ENCODE results near the gene EPB41L1. TPM values are rescaled to one million over a fixed set of nuclear protein-coding genes. Genes with fewer than 3 reads are reported as not detected.

The EPB41L1 gene
- total and polyA plus RNA-seq, 2 donors from 2014 or later: 53.2 to 230 TPM

DNA sequence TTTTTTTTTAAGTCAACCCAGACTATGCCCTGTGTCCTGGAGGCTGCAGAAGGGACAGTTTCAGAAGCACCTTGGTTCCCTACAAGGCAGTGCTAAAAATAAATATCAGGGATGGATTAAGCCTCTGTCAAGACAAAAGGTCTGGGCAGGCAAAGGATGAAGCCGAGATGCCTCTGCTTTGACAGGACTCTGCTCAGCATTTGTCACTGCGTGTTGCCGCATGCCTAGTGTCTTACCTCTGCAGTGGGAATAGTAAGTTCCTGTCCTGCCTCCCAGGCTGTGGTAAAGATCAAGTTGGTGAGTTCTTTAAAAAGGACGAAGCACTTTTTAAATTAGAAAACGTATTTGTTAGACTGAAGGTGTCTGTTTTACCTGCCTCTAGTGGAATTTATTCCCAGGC, 96.9 kb downstream of the EPB41L1 start:
- Histone ChIP-seq H3K27ac (ENCODE audit: low read depth in 2 of 2, low read length in 2 of 2) (no peak overlapping the region), H3K4me3 (ENCODE audit: low read length in 3 of 3) (no peak overlapping the region), H3K9ac (ENCODE audit: low read length in 3 of 3) (no peak overlapping the region), H3K36me3 (ENCODE audit: control insufficient read depth in 2 of 3, insufficient read depth in 3 of 3, low read length in 3 of 3) (peaks cover 2 to 29% (median 13%) of the 10 kb centered on the region in 3 donors), H3K4me1 (ENCODE audit: control insufficient read depth in 2 of 3, insufficient read depth in 2 of 3, low read depth in 1 of 3, low read length in 3 of 3) (no peaks in the 10 kb centered on the region), H3K9me3 (ENCODE audit: control insufficient read depth in 2 of 3, insufficient read depth in 1 of 3, low read length in 3 of 3) (no peaks in the 10 kb centered on the region), H3K27me3 (ENCODE audit: control insufficient read depth, insufficient read depth, low read length) (no peaks in the 10 kb centered on the region)
- intact Hi-C loops (cut with DNase I): no loop called here
- TF ChIP-seq, protein P1, sequence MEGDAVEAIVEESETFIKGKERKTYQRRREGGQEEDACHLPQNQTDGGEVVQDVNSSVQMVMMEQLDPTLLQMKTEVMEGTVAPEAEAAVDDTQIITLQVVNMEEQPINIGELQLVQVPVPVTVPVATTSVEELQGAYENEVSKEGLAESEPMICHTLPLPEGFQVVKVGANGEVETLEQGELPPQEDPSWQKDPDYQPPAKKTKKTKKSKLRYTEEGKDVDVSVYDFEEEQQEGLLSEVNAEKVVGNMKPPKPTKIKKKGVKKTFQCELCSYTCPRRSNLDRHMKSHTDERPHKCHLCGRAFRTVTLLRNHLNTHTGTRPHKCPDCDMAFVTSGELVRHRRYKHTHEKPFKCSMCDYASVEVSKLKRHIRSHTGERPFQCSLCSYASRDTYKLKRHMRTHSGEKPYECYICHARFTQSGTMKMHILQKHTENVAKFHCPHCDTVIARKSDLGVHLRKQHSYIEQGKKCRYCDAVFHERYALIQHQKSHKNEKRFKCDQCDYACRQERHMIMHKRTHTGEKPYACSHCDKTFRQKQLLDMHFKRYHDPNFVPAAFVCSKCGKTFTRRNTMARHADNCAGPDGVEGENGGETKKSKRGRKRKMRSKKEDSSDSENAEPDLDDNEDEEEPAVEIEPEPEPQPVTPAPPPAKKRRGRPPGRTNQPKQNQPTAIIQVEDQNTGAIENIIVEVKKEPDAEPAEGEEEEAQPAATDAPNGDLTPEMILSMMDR (IDR thresholded peaks at IDR 0.05; ENCODE audit: borderline replicate concordance, extremely low read depth, insufficient read depth): no peak
- FAIRE-seq (no peak), DNase-seq (no peak)

DNA sequence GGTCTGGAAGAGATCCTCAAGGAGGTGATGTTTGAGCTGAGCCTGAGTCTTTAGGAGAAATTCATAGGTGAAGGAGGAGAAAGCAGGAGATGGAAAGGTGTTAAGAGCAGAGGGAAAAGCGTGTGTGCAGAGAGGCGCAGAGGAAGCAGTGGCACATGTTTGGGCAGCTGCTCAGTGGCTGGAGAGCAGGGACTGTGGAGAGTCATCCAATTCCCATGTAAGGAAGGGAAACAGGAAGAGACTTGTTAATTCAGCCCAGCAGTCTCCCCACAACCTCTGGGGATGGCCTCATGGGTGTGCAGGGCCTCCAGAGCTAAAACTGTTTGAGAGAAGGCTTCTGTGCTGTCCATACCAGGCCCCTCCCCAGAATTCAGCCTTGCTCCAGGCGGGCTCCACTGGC, 98.0 kb downstream of the EPB41L1 start:
- no peak overlapping the region for H3K4me3 ChIP-seq (ENCODE audit: low read length in 3 of 3)
- no peak for FAIRE-seq
- H3K27me3 ChIP-seq (ENCODE audit: control insufficient read depth, insufficient read depth, low read length): no peaks in the 10 kb centered on the region
- H3K36me3 ChIP-seq (ENCODE audit: control insufficient read depth in 2 of 3, insufficient read depth in 3 of 3, low read length in 3 of 3): peaks cover 2 to 30% (median 3%) of the 10 kb centered on the region in 3 donors
- no peaks in the 10 kb centered on the region for H3K9me3 ChIP-seq (ENCODE audit: control insufficient read depth in 2 of 3, insufficient read depth in 1 of 3, low read length in 3 of 3)
- intact Hi-C loops (cut with DNase I): no loop called here
- no peak overlapping the region for H3K9ac ChIP-seq (ENCODE audit: low read length in 3 of 3)
- no peak overlapping the region for H3K27ac ChIP-seq (ENCODE audit: low read depth in 2 of 2, low read length in 2 of 2)
- DNase-seq: no peak
- no peaks in the 10 kb centered on the region for H3K4me1 ChIP-seq (ENCODE audit: control insufficient read depth in 2 of 3, insufficient read depth in 2 of 3, low read depth in 1 of 3, low read length in 3 of 3)
- TF ChIP-seq, protein P1 (IDR thresholded peaks at IDR 0.05; ENCODE audit: borderline replicate concordance, extremely low read depth, insufficient read depth): no peak

DNA sequence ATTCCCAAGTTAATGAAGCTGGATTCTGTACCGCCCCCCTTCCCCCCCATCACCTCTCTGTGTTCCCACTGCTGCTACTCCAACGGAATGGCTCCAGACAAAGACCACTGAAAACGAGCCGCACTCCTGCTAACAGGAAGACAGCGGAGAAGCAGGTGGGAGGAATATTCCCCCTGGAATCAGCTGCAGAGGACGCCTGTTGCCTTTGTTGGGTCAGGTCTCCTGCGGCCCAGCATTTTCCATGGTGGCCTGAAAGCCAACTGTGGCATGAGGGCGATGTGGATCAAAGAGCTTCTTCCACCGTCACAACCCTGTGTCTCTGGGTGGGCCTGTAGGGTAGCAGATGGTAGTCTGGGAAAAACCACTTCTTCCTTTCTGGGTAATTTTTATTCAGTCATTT, 98.5 kb downstream of the EPB41L1 start:
- H3K4me3 ChIP-seq (ENCODE audit: low read length in 3 of 3): no peak overlapping the region
- H3K4me1 ChIP-seq (ENCODE audit: control insufficient read depth in 2 of 3, insufficient read depth in 2 of 3, low read depth in 1 of 3, low read length in 3 of 3): no peaks in the 10 kb centered on the region
- no peak for DNase-seq
- TF ChIP-seq, protein P1 (IDR thresholded peaks at IDR 0.05; ENCODE audit: borderline replicate concordance, extremely low read depth, insufficient read depth): no peak
- no peaks in the 10 kb centered on the region for H3K27me3 ChIP-seq (ENCODE audit: control insufficient read depth, insufficient read depth, low read length)
- H3K9ac ChIP-seq (ENCODE audit: low read length in 3 of 3): no peak overlapping the region
- intact Hi-C loops (cut with DNase I): no loop called here
- FAIRE-seq: no peak
- H3K36me3 ChIP-seq (ENCODE audit: control insufficient read depth in 2 of 3, insufficient read depth in 3 of 3, low read length in 3 of 3): peaks cover 0 to 28% (median 2%) of the 10 kb centered on the region in 3 donors
- no peaks in the 10 kb centered on the region for H3K9me3 ChIP-seq (ENCODE audit: control insufficient read depth in 2 of 3, insufficient read depth in 1 of 3, low read length in 3 of 3)
- H3K27ac ChIP-seq (ENCODE audit: low read depth in 2 of 2, low read length in 2 of 2): no peak overlapping the region

DNA sequence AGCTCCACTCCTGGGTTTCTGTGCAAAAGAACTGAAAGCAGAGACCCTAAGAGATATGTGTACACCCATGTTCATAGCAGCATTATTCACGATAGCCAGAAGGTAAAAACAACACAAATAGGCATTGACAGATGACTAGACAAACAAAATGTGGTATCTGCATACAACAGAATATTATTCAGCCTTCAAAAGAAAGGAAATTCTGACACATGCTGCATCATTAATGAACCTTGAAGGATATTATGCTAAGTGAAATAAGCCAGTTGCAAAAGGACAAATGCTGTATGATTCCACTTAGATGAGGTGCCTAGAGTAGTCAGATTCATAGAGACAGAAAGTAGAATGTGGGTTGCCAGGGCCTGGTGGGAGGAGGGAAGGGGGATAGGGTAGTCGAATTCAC, 99.5 kb downstream of the EPB41L1 start:
- DNase-seq (no peak), FAIRE-seq (no peak)
- H3K27me3 ChIP-seq (ENCODE audit: control insufficient read depth, insufficient read depth, low read length): no peaks in the 10 kb centered on the region
- H3K4me3 ChIP-seq (ENCODE audit: low read length in 3 of 3): no peak overlapping the region
- H3K9ac ChIP-seq (ENCODE audit: low read length in 3 of 3): no peak overlapping the region
- no peak overlapping the region for H3K27ac ChIP-seq (ENCODE audit: low read depth in 2 of 2, low read length in 2 of 2)
- peaks cover 0 to 27% (median 0%) of the 10 kb centered on the region in 3 donors for H3K36me3 ChIP-seq (ENCODE audit: control insufficient read depth in 2 of 3, insufficient read depth in 3 of 3, low read length in 3 of 3)
- intact Hi-C loops (cut with DNase I): no loop called here
- H3K9me3 ChIP-seq (ENCODE audit: control insufficient read depth in 2 of 3, insufficient read depth in 1 of 3, low read length in 3 of 3): no peaks in the 10 kb centered on the region
- TF ChIP-seq, protein P1 (IDR thresholded peaks at IDR 0.05; ENCODE audit: borderline replicate concordance, extremely low read depth, insufficient read depth): no peak
- H3K4me1 ChIP-seq (ENCODE audit: control insufficient read depth in 2 of 3, insufficient read depth in 2 of 3, low read depth in 1 of 3, low read length in 3 of 3): no peaks in the 10 kb centered on the region

Data from kidney (tissue), 14 donors.